Adrenal gland (tissue), 19 donors: Measurements from ENCODE around the gene VSIG1. TPM values are rescaled to one million over a fixed set of nuclear protein-coding genes. Genes with fewer than 3 reads are reported as not detected.
A peak's percentile ranks its signal among the peaks of the same experiment; 100 is the strongest.

Experiments
- DNase-seq, 7 donors: peaks; one replicate each; pipeline ENCODE4 v3.0.0-alpha.2; 2019 to 2020
- H3K27ac ChIP-seq, 5 donors: fragments of 200-600 bp; sonication (generic) in 4 of 5; 1 replicate in 3 of 5; 2 replicates in 2 of 5; pipeline versions ENCODE4 v1.5.1 to v1.8.0; 2016 to 2020; ENCODE audit warnings: mild to moderate bottlenecking in 1 of 5
- H3K27me3 ChIP-seq: fragments of 200-600 bp; 2 replicates; pipeline ENCODE4 v1.8.0; 2021
- H3K36me3 ChIP-seq, 2 donors: fragments of 200-600 bp; replicated peaks in 1 of 2; 1 replicate in 1 of 2; 2 replicates in 1 of 2; pipeline versions ENCODE4 v1.5.1 to v1.8.0; 2018 to 2022
- H3K4me1 ChIP-seq, 2 donors: fragments of 200-600 bp; replicated peaks in 1 of 2; 1 replicate in 1 of 2; 2 replicates in 1 of 2; pipeline versions ENCODE4 v1.5.1 to v1.8.0; 2018 to 2021
- H3K4me3 ChIP-seq, 4 donors: fragments of 200-600 bp; sonication (generic) in 3 of 4; one replicate each; pipeline ENCODE4 v1.5.1; 2016 to 2018
- H3K9me3 ChIP-seq, 3 donors: fragments of 200-600 bp; sonication (generic) in 1 of 3; replicated peaks in 1 of 3; 1 replicate in 2 of 3; 2 replicates in 1 of 3; pipeline versions ENCODE4 v1.5.1 to v1.8.0; 2016 to 2021
- CTCF ChIP-seq, 6 experiments: fragments of 450-650 bp in 4 of 6; fragments of 200-600 bp in 2 of 6; sonication (generic) in 1 of 6; IDR thresholded peaks; 1 replicate in 5 of 6; 2 replicates in 1 of 6; pipeline versions ENCODE4 v1.5.1 to v1.8.0; 2016 to 2021; ENCODE audit warnings: antibody characterized with exemption in 6 of 6, mild to moderate bottlenecking in 2 of 6, moderate library complexity in 1 of 6
- POLR2A ChIP-seq, 2 donors: fragments of 450-650 bp; IDR thresholded peaks; one replicate each; pipeline ENCODE4 v1.6.1; 2017; ENCODE audit warnings: antibody characterized with exemption in 2 of 2, mild to moderate bottlenecking in 2 of 2, moderate library complexity in 1 of 2
- WGBS, 4 donors: extraction: QIAGEN DNeasy Blood & Tissue Kit in 2 of 4; methylation state at CpG; one replicate each; pipeline versions ENCODE4 v1.1.5 to v1.1.7; 2013 to 2017; 5-methylcytosine and 5-hydroxymethylcytosine counted together
- intact Hi-C, 2 donors: fragments of 100-400 bp; cut with DNase I; formaldehyde crosslinking; loops; one replicate each; pipeline versions ENCODE4 v1.14.1 to v1.15.0; 2022 to 2023
- long read RNA-seq, 10 donors: library from polyadenylated mRNA in 3 of 10; unstranded in 2 of 10; stranded (forward) in 1 of 10; transcript quantifications; one replicate each; pipeline ENCODE4 v2.0.0 and lab custom pipeline, GENCODE V29; 2021 to 2026
- polyA plus RNA-seq, 3 donors: library from polyadenylated mRNA; stranded (reverse); fragments of 200-250 nt in 2 of 3; fragments of 350-450 nt in 1 of 3; fragmentation: Illumina TruSeq in 1 of 3; extraction: RNeasy Lipid Tissue Mini Kit (QIAGEN cat#74804) in 1 of 3; gene quantifications; one replicate each; pipeline ENCODE4 v1.2.3, GENCODE V29; 2013 to 2014
- total RNA-seq, 9 donors: library from RNA; depleted of rRNA in 4 of 9; stranded (reverse); fragments of >200 nt in 4 of 9; fragments of 120-200 nt in 1 of 9; fragmentation: NEBNext Ultra II Directional in 1 of 9; extraction: Animal tissue kit (Norgen Biotek cat#: 25700) in 1 of 9; gene quantifications; one replicate each; pipeline versions ENCODE4 v1.1.0 to v1.2.4, GENCODE V29; 2013 to 2023
- donor health status: healthy with polysubstance abuse.
- donor health status: Bipolar disorder and iron deficiency.
- donor health status: DM: yes; HTN: yes; CAD: no.
- donor health status: DM: no; HTN: no; CAD: no.
- donor health status: DM: no; HTN: no; CAD: no.
- donor health status: DM: yes; HTN: yes; CAD: no.

Gene VSIG1
- under 1 TPM in 5 of 9 donors, not detected in 4; 0.11 to 0.30 (median 0.17) TPM for total RNA-seq
- polyA plus RNA-seq = under 1 TPM; 0.08 to 0.30 (median 0.20) TPM
- long read RNA-seq, donor 1 = 0 reads
- long read RNA-seq, donor 2 = 0 reads
- long read RNA-seq, donor 3 = 0 reads
- long read RNA-seq, donor 4 = 0 reads
- long read RNA-seq, donor 5 = 0 reads
- long read RNA-seq, donor 6 = 0 reads
- long read RNA-seq, donor 7 = 0 reads
- long read RNA-seq, donor 8 = 0 reads
- long read RNA-seq, donor 9 = 0 reads
- long read RNA-seq, donor 10, partial matches to known transcripts = 0 of 1 reads
- long read RNA-seq, donor 10, other reads (novel, unspliced or antisense) = 0 of 1 reads

- H3K9me3 ChIP-seq = no peaks in the 10 kb centered on the region
- intact Hi-C loops = no loop called here
- WGBS, 4 donors = 66 to 84% (median 74%) methylated on average over 9 to 10 of the region's 10 CpGs
- no peaks in the 10 kb centered on the region for H3K4me1 ChIP-seq
- H3K36me3 ChIP-seq = no peaks in the 10 kb centered on the region
- TF ChIP-seq CTCF (IDR thresholded peaks at IDR 0.05) = no peak
- no peak for TF ChIP-seq POLR2A (IDR thresholded peaks at IDR 0.05)
- H3K4me3 ChIP-seq = no peak within 1 kb of the TSS
- DNase-seq = no peak
- H3K27ac ChIP-seq = no peak within 1 kb of the TSS
- peaks cover 5% of the 10 kb centered on the region for H3K27me3 ChIP-seq
Measured at GRCh38 chrX:108044554-108045256, at the start of gene VSIG1. Gene VSIG1, plus strand, starts transcription at chrX:108045065. Its CDS starts 66 bp downstream, at chrX:108045131.

DNA sequence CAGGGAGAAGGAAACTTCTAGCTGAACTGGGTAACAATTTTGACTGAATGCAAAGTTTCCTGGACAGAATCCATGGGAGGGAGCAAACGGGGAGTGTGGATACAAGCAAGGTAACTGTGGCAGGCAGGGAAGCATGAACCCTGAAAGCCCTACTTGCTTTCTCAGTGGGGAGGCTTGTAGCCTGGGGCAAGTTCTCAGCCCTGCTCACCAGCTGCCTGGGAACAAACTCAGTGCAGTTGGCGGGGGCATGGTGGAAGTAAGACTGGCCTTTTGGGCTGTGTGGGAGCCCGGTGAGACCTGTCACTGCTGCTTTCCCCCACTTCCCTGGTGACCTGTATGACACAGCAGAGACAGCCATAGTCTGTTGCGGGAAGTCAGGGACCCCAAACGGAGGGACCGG lies 48.7 kb upstream of the VSIG1 start:
- Histone ChIP-seq H3K36me3 (no peaks in the 10 kb centered on the region), H3K27ac (no peak overlapping the region), H3K4me3 (no peak overlapping the region), H3K27me3 (peaks cover 18% of the 10 kb centered on the region), H3K9me3 (no peaks in the 10 kb centered on the region), H3K4me1 (no peaks in the 10 kb centered on the region)
- intact Hi-C loops = no loop called here
- TF ChIP-seq CTCF (IDR thresholded peaks at IDR 0.05) (no peak), POLR2A (IDR thresholded peaks at IDR 0.05) (no peak)
- no peak for DNase-seq
- WGBS, 4 donors = 70 to 100% (median 84%) methylated on average over 3 to 6 of the region's 6 CpGs

- TF ChIP-seq CTCF (IDR thresholded peaks at IDR 0.05) (no peak), POLR2A (IDR thresholded peaks at IDR 0.05) (no peak)
- 69 to 89% (median 80%) methylated on average over 1 to 2 of the region's 2 CpGs; no CpG with 5 or more reads in 1 of the 4 donors for WGBS, 4 donors
- Histone ChIP-seq H3K4me3 (no peak overlapping the region), H3K27ac (no peak overlapping the region), H3K9me3 (no peaks in the 10 kb centered on the region), H3K27me3 (peaks cover 50% of the 10 kb centered on the region), H3K4me1 (no peaks in the 10 kb centered on the region), H3K36me3 (no peaks in the 10 kb centered on the region)
- no peak for DNase-seq
- intact Hi-C loops = no loop called here
Measured at GRCh38 chrX:108000751-108001150, 44.1 kb upstream of the VSIG1 start.

DNA sequence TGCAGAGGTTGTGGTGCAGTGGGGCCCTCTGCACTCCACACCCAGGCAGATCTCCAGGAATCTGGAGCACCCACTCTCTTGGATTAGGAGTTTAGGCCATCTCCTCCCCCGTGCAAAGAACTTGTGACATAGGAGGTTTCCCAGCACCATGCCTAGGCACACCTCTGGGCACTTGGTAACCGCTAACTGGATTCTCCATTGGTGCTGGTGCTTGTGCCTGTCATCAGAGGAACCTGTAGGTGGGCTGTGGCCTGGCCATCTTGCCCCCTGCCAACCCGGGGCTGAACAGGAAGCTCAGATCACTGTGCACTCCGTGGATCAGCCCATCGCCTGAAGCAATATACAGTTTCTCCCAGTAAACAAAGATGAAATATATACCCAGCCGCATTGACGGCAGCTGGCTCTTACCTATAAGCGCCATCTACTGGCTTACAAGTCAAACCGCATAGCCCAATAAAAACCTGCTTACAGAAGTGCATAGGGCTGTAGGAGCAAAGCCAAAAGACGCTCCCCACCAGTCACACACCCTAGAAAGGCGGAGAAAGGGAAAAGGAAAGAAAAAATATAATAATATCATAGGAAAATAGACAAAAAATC lies 43.5 kb upstream of the VSIG1 start:
- WGBS, 4 donors = 16 to 56% (median 28%) methylated on average over 4 to 11 of the region's 11 CpGs
- Histone ChIP-seq H3K4me1 (no peaks in the 10 kb centered on the region), H3K27me3 (peaks cover 49% of the 10 kb centered on the region), H3K36me3 (no peaks in the 10 kb centered on the region), H3K9me3 (no peaks in the 10 kb centered on the region), H3K27ac (no peak overlapping the region), H3K4me3 (no peak overlapping the region)
- TF ChIP-seq POLR2A (IDR thresholded peaks at IDR 0.05) (no peak), CTCF (IDR thresholded peaks at IDR 0.05) (peak in 4 of 6 experiments; percentile 21 to 47 (median 26))
- DNase-seq = peak in 1 of 7 donors; percentile 19
- intact Hi-C loops = no loop called here
